GM20000 (cell line): ENCODE results near the gene ADRB2.
"Not testable (repeated sequence)": the region's sequence is repeated elsewhere in the genome, so short reads cannot be mapped to it uniquely, and the experiment has no call there.

Experiments used
- DNase-seq: peaks from one replicate; pipeline ENCODE4 v3.0.0; 2012; ENCODE audit warnings: low spot score
- CTCF ChIP-seq: IDR thresholded peaks from 2 replicates; pipeline ENCODE4 v1.5.1; 2012; ENCODE audit warnings: mild to moderate bottlenecking, control low read depth; ENCODE audit errors: extremely low read depth, missing control alignments

ADRB2 gene

GRCh38 chr5:148794729-148795561 lies 31.5 kb upstream of the ADRB2 start:
- no peak for DNase-seq
- TF ChIP-seq CTCF: no peak

- DNase-seq: no peak
- TF ChIP-seq CTCF: no peak
These were observed 29.5 kb upstream of the ADRB2 start for GRCh38 chr5:148796936-148797335.

- no peak for TF ChIP-seq CTCF
- no peak for DNase-seq
These were observed 27.6 kb upstream of the ADRB2 start for GRCh38 chr5:148798786-148799185.

- TF ChIP-seq CTCF: no peak
- no peak for DNase-seq
These were observed 26.5 kb upstream of the ADRB2 start for GRCh38 chr5:148799737-148800527.

- TF ChIP-seq CTCF: no peak
These were observed 24.6 kb upstream of the ADRB2 start for GRCh38 chr5:148801682-148802276.

GRCh38 chr5:148803451-148803850 lies 23.0 kb upstream of the ADRB2 start:
- not testable (repeated sequence) for DNase-seq

More at GRCh38 chr5:148801682-148802276, 24.6 kb upstream of the ADRB2 start:
- no peak for DNase-seq

- TF ChIP-seq CTCF: no peak
- no peak for DNase-seq
These were observed 22.0 kb upstream of the ADRB2 start for GRCh38 chr5:148804393-148804792.
